ENCODE measurements around the gene ZNF654. TPM values are rescaled to one million over a fixed set of nuclear protein-coding genes. Genes with fewer than 3 reads are reported as not detected.

Gene ZNF654
- total and polyA plus RNA-seq, 2 experiments from 2014 or later, result 6.2 to 7.5 TPM

GRCh38 chr3:88192631-88193030, 133.6 kb downstream of the ZNF654 start (continued):
- TF ChIP-seq REST (IDR thresholded peaks at IDR 0.05; ENCODE audit: unreplicated experiment) (no peak), ZNF331 (CRISPR knock-in tag; IDR thresholded peaks at IDR 0.05; ENCODE audit: low read depth) (no peak)
- TF ChIP-seq, protein P1, sequence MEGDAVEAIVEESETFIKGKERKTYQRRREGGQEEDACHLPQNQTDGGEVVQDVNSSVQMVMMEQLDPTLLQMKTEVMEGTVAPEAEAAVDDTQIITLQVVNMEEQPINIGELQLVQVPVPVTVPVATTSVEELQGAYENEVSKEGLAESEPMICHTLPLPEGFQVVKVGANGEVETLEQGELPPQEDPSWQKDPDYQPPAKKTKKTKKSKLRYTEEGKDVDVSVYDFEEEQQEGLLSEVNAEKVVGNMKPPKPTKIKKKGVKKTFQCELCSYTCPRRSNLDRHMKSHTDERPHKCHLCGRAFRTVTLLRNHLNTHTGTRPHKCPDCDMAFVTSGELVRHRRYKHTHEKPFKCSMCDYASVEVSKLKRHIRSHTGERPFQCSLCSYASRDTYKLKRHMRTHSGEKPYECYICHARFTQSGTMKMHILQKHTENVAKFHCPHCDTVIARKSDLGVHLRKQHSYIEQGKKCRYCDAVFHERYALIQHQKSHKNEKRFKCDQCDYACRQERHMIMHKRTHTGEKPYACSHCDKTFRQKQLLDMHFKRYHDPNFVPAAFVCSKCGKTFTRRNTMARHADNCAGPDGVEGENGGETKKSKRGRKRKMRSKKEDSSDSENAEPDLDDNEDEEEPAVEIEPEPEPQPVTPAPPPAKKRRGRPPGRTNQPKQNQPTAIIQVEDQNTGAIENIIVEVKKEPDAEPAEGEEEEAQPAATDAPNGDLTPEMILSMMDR (conservative IDR thresholded peaks at IDR 0.05; ENCODE audit: low read depth in 2 of 2), result no peak

Other genes with a start within 250 kb of the ZNF654 start
- 61.3 and 63.5 TPM in 2 replicates for gene CGGBP1, start 250 bp upstream of the ZNF654 start, total RNA-seq (2014; rRNA removed; shearing (Covaris generic))
- gene CGGBP1, start 250 bp upstream of the ZNF654 start, polyA plus RNA-seq (2016; fragmentation: Nextera tagmentation; extraction: Ambion mirVana), result 45.3 and 55.5 TPM in 2 replicates
- gene C3orf38, start 90.7 kb downstream of the ZNF654 start, total RNA-seq (2014; rRNA removed; shearing (Covaris generic)), result 29.5 and 30.5 TPM in 2 replicates
- gene C3orf38, start 90.7 kb downstream of the ZNF654 start, polyA plus RNA-seq (2016; fragmentation: Nextera tagmentation; extraction: Ambion mirVana), result 17.6 and 22.2 TPM in 2 replicates